ENCODE results near the gene AKR1C2. TPM values are rescaled to one million over a fixed set of nuclear protein-coding genes. Genes with fewer than 3 reads are reported as not detected.

Gene AKR1C2
- total RNA-seq, 1 experiment from 2014 or later: 0.25 TPM

DNA sequence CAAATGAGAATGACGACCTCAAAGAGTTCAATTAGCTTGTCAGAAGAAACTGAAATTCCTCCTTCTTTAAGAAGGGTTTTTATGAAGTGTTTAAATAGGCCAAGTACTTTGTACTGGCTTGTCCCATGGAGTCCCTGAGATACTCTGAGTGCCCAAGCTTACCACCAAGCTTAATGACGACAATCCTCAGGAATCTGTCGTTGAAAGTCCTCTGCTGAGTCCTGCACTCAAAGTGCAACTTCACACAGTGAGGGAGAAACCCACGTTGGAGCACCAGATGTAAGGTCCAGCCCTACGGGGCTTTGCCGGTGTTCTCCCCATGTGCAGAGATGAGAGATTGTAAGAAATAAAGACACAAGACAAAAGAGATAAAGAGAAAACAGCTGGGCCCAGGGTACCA lies 42.8 kb upstream of the AKR1C2 start:
- no TSS peak for BruUV-seq (replicated peaks)
- Histone ChIP-seq H3K36me3 (ENCODE audit: control insufficient read depth in 1 of 2, insufficient read depth in 2 of 2, low read length in 2 of 2) (no peaks in the 10 kb centered on the region), H4K20me1 (ENCODE audit: insufficient read depth) (no peaks in the 10 kb centered on the region), H3K27ac (ENCODE audit: low read depth, low read length) (no peak overlapping the region), H3K4me1 (ENCODE audit: control insufficient read depth in 1 of 2, insufficient read depth in 2 of 2, low read length in 2 of 2) (no peaks in the 10 kb centered on the region), H3K4me3 (replicated peaks in 1 of 2; ENCODE audit: low read depth in 1 of 2, low read length in 2 of 2) (no peak overlapping the region), H3K27me3 (ENCODE audit: insufficient read depth, low read length) (no peaks in the 10 kb centered on the region), H3K9me2 (ENCODE audit: insufficient read depth) (no peaks in the 10 kb centered on the region), H2AFZ (ENCODE audit: low read depth, low read length, poor library complexity, severe bottlenecking) (no peak overlapping the region), H3K79me2 (ENCODE audit: insufficient read depth, low read length) (no peaks in the 10 kb centered on the region), H3K9ac (ENCODE audit: low read length) (no peak overlapping the region), H3K4me2 (ENCODE audit: low read length) (no peak overlapping the region), H3K9me3 (ENCODE audit: control insufficient read depth in 1 of 2, insufficient read depth in 1 of 2, low read depth in 1 of 2, low read length in 2 of 2) (no peaks in the 10 kb centered on the region)
- no peak for ATAC-seq
- ChIA-PET RAD21 (ENCODE audit: low non-redundant PET in 1 of 2, low total read pairs in 2 of 2, uncharacterized antibody in 2 of 2, unreplicated experiment in 2 of 2) (no interaction called here), POLR2A (no interaction called here), CTCF (no interaction called here)
- no peak for DNase-seq (ENCODE audit: low read depth, low spot score)
- TF ChIP-seq EGR1 (IDR thresholded peaks at IDR 0.05; ENCODE audit: low read depth): no peak
- TF ChIP-seq ELF1 (IDR thresholded peaks at IDR 0.05; ENCODE audit: borderline replicate concordance, low read depth): no peak
- TF ChIP-seq ZNF274 (IDR thresholded peaks at IDR 0.05; ENCODE audit: low read depth, low read length): no peak
- TF ChIP-seq, protein P1, sequence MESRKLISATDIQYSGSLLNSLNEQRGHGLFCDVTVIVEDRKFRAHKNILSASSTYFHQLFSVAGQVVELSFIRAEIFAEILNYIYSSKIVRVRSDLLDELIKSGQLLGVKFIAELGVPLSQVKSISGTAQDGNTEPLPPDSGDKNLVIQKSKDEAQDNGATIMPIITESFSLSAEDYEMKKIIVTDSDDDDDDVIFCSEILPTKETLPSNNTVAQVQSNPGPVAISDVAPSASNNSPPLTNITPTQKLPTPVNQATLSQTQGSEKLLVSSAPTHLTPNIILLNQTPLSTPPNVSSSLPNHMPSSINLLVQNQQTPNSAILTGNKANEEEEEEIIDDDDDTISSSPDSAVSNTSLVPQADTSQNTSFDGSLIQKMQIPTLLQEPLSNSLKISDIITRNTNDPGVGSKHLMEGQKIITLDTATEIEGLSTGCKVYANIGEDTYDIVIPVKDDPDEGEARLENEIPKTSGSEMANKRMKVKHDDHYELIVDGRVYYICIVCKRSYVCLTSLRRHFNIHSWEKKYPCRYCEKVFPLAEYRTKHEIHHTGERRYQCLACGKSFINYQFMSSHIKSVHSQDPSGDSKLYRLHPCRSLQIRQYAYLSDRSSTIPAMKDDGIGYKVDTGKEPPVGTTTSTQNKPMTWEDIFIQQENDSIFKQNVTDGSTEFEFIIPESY (IDR thresholded peaks at IDR 0.05; ENCODE audit: extremely low read depth, insufficient replicate concordance, low read length): no peak
- no peak for TF ChIP-seq CEBPB (IDR thresholded peaks at IDR 0.05; ENCODE audit: low read depth)
- TF ChIP-seq, protein P2, sequence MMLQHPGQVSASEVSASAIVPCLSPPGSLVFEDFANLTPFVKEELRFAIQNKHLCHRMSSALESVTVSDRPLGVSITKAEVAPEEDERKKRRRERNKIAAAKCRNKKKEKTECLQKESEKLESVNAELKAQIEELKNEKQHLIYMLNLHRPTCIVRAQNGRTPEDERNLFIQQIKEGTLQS (IDR thresholded peaks at IDR 0.05): no peak
- no peak for TF ChIP-seq RAD21 (IDR thresholded peaks at IDR 0.05; ENCODE audit: low read depth)
- TF ChIP-seq, protein P3, sequence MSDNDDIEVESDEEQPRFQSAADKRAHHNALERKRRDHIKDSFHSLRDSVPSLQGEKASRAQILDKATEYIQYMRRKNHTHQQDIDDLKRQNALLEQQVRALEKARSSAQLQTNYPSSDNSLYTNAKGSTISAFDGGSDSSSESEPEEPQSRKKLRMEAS (IDR thresholded peaks at IDR 0.05): no peak
- no peak for TF ChIP-seq ZFX (IDR thresholded peaks at IDR 0.05)
- no peak for TF ChIP-seq SP1 (IDR thresholded peaks at IDR 0.05; ENCODE audit: low read depth)
- no peak for TF ChIP-seq FOSL1 (IDR thresholded peaks at IDR 0.05; ENCODE audit: low read depth)
- intact Hi-C loops (cut with micrococcal nuclease): no loop called here

Measured in HCT116 (cell line).